AG09319 (cell line): ENCODE results near the gene CFDP1.
A peak's percentile ranks its signal among the peaks of the same experiment; 100 is the strongest.

Source experiments
- DNase-seq: peaks from one replicate; pipeline ENCODE4 v3.0.0-alpha.2; 2010; ENCODE audit warnings: low read depth; ENCODE audit errors: extremely low read depth
- CTCF ChIP-seq: IDR thresholded peaks from 2 replicates; pipeline ENCODE4 v1.5.1; 2011; ENCODE audit warnings: low read depth, mild to moderate bottlenecking, inconsistent platforms, low read length, moderate library complexity

The CFDP1 gene

GRCh38 chr16:75382611-75383010, 50.7 kb downstream of the CFDP1 start:
- DNase-seq, result no peak
- TF ChIP-seq CTCF, result no peak

GRCh38 chr16:75380870-75381269, 52.4 kb downstream of the CFDP1 start:
- TF ChIP-seq CTCF, result no peak
- no peak for DNase-seq

- no peak for DNase-seq
- TF ChIP-seq CTCF, result no peak
Observed at GRCh38 chr16:75379911-75380847, 53.1 kb downstream of the CFDP1 start.

- no peak for TF ChIP-seq CTCF
- no peak for DNase-seq
Observed at GRCh38 chr16:75379339-75379738, 54.0 kb downstream of the CFDP1 start.

- DNase-seq, result no peak
- TF ChIP-seq CTCF, result no peak
Observed at GRCh38 chr16:75378616-75379015, 54.7 kb downstream of the CFDP1 start.

- TF ChIP-seq CTCF, result no peak
- DNase-seq, result peak; percentile 86
Observed at GRCh38 chr16:75377729-75378386, 55.4 kb downstream of the CFDP1 start.

- TF ChIP-seq CTCF, result no peak
- no peak for DNase-seq
Observed at GRCh38 chr16:75376475-75377161, 56.7 kb downstream of the CFDP1 start.
